Mucosa of stomach (tissue), 1 donor: ENCODE data around the gene FUZ.

Experiments
- H3K27me3 ChIP-seq: one replicate; pipeline ENCODE4 v1.7.0; 2013; ENCODE audit warnings: mild to moderate bottlenecking, low read length; ENCODE audit not compliant: control insufficient read depth, insufficient read depth
- H3K36me3 ChIP-seq: one replicate; pipeline ENCODE4 v1.7.0; 2013; ENCODE audit warnings: low read length; ENCODE audit not compliant: control insufficient read depth, insufficient read depth
- H3K4me1 ChIP-seq: one replicate; pipeline ENCODE4 v1.7.0; 2013; ENCODE audit warnings: mild to moderate bottlenecking, low read length; ENCODE audit not compliant: control insufficient read depth, insufficient read depth
- H3K4me3 ChIP-seq: one replicate; pipeline ENCODE4 v1.7.0; 2013; ENCODE audit warnings: low read length
- H3K9ac ChIP-seq: one replicate; pipeline ENCODE4 v1.7.0; 2013; ENCODE audit warnings: mild to moderate bottlenecking, low read length, moderate library complexity
- H3K9me3 ChIP-seq: one replicate; pipeline ENCODE4 v1.7.0; 2013; ENCODE audit warnings: mild to moderate bottlenecking, low read length, moderate library complexity; ENCODE audit not compliant: control insufficient read depth
- donor health status: Pancreatic carcinoma.

Gene FUZ

DNA sequence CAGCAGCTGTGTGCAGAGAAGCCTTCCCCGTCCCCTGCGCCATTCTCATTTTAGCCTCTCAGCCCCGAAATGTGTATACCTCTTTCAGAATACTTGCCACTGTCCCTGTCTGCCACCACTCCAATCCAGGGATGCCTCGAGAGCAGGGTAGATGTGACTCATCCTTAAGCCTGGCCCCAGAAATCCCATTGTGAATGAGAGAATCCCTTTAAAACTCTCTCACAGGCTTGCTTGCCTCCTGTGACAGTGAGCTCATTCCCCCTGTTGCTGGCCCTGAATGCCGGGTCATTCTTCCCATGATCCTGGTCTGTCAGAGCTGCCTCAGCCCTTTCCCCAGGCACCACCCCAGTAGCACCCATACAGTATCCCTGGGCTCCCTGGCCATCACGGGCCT is 36.7 kb downstream of the FUZ start:
- Histone ChIP-seq H3K4me3 (no peak overlapping the region), H3K9me3 (no peaks in the 10 kb centered on the region), H3K9ac (no peak overlapping the region), H3K36me3 (no peaks in the 10 kb centered on the region), H3K27me3 (no peaks in the 10 kb centered on the region), H3K4me1 (peaks cover 5% of the 10 kb centered on the region)

DNA sequence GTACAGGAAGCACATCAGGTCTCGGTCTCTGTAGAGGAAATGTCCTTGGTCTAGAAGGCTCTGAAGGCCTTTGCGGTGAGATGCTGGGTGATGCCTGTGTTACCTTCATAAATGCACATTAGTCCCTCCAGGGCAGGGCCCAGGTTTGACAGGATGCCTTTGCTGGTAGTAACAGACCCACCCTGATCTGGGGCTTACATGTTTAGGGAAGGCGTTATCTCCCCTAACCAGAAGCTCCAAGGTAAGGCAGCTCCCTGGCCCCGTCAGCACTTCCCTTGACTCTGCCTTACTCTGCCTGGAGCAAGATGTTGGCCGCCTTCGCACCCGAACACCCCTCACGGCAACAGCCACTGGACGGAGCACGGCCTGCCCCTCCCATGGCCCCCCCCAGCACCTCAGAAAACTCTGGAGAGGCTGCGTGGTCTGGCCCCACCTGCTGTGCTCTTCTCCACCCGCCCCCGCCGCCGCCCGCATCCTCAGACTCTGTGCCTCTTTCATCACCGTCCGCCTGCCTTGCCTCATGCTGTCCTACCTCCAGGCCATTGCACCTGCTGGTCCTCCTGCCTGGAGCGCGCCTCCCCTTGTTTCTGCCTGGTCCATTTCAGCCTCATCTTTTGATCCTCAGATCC is 37.2 kb downstream of the FUZ start:
- no peak overlapping the region for H3K4me3 ChIP-seq
- no peaks in the 10 kb centered on the region for H3K9me3 ChIP-seq
- H3K27me3 ChIP-seq = no peaks in the 10 kb centered on the region
- H3K4me1 ChIP-seq = peaks cover 5% of the 10 kb centered on the region
- no peaks in the 10 kb centered on the region for H3K36me3 ChIP-seq
- H3K9ac ChIP-seq = no peak overlapping the region

DNA sequence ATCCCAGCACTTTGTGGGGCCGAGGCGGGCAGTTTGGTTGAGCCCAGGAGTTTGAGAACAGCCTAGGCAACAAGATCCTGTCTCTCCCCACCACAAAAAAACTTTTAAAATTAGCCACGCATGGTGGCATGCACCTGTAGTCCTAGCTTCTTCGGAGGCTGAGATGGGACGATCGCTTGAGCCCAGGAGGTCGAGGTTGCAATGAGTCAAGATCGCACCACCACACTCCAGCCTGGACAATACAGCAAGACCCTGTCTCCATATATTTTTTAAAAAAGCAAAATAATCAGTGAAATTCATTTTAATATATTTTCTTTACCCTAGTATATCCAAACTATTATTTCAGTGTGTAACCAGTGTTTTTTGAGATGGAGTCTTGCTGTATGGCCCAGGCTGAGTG is 38.1 kb downstream of the FUZ start:
- H3K4me1 ChIP-seq = peaks cover 5% of the 10 kb centered on the region
- no peaks in the 10 kb centered on the region for H3K9me3 ChIP-seq
- H3K36me3 ChIP-seq = no peaks in the 10 kb centered on the region
- no peak overlapping the region for H3K9ac ChIP-seq
- no peak overlapping the region for H3K4me3 ChIP-seq
- H3K27me3 ChIP-seq = no peaks in the 10 kb centered on the region

GRCh38 chr19:49773663-49774350 is 39.3 kb downstream of the FUZ start:
- Histone ChIP-seq H3K9ac (no peak overlapping the region), H3K36me3 (no peaks in the 10 kb centered on the region), H3K27me3 (no peaks in the 10 kb centered on the region), H3K4me1 (peaks cover 7% of the 10 kb centered on the region), H3K4me3 (no peak overlapping the region), H3K9me3 (no peaks in the 10 kb centered on the region)

DNA sequence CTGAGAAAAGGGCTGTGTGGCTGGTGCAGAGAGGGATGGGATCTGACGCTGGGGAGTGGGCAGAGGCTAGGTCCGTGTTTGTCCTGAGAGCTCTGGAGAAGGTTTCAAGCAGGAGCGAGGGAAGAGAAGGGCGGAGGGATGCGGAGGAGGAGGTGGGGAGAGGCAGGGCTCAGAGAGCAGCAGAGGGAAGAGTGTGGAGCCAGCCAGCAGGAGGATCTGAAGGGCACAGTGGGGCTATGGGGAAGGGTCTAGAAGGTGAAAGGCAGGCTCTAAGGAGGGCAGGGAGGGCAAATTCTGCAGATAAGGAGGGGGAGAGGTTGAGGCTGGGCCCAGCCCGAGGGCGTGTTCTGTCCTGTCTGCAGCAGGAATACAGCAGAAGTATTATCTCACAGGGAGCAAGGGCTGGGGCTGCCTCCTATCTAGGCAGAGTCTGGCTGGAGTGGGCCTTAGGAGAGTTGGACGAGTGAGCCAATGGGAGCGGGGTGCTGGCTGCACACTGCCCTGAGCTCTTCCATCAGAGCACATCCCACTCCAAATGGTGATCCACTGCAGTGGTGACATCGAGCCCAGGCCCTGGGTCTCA is 40.2 kb downstream of the FUZ start:
- no peak overlapping the region for H3K4me3 ChIP-seq
- no peaks in the 10 kb centered on the region for H3K36me3 ChIP-seq
- H3K4me1 ChIP-seq = peaks cover 16% of the 10 kb centered on the region
- H3K27me3 ChIP-seq = no peaks in the 10 kb centered on the region
- H3K9me3 ChIP-seq = no peaks in the 10 kb centered on the region
- H3K9ac ChIP-seq = no peak overlapping the region

DNA sequence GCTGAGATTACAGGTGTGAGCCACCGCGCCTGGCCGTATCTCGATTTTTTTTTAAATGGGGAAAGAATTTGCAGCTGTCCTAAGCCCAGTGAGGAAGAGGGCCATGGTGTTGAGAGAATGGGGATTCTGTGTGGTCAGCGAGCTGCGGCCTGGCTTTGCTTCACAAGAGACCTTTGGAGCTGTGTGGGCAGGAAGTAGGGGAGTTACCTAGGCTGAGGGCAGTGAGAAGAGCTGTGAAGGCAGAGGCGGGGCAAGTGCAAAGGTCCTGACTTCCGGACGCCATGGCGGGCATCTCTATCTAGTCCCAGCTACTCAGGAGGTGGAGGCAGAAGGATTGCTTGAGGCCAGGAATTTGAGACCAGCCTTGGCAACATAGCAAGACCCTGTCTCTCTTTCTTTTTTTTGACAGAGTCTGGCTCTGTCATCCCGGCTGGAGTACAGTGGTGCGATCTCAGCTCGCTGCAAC is 41.4 kb downstream of the FUZ start:
- H3K9me3 ChIP-seq = no peaks in the 10 kb centered on the region
- no peaks in the 10 kb centered on the region for H3K36me3 ChIP-seq
- H3K4me3 ChIP-seq = no peak overlapping the region
- peaks cover 21% of the 10 kb centered on the region for H3K4me1 ChIP-seq
- no peak overlapping the region for H3K9ac ChIP-seq
- no peaks in the 10 kb centered on the region for H3K27me3 ChIP-seq

DNA sequence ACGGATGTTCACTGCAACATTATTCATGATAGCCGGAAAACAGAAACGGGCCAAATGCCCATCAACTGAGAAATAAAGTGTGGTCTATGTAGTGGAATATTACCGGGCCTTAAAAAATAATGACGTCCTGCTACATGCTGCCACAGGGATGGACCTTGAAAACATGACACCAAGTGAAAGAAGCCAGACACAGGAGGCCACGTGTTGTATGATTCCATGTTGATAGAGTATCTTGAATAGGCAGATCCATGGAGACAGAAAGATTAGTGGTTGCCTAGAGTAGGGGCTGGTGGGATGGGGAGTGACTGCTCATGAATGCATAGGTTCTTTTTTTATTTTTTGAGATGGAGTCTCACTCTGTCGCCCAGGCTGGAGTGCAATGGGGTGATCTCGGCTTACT is 42.6 kb downstream of the FUZ start:
- no peak overlapping the region for H3K9ac ChIP-seq
- no peaks in the 10 kb centered on the region for H3K9me3 ChIP-seq
- H3K27me3 ChIP-seq = no peaks in the 10 kb centered on the region
- H3K36me3 ChIP-seq = no peaks in the 10 kb centered on the region
- H3K4me3 ChIP-seq = no peak overlapping the region
- H3K4me1 ChIP-seq = peaks cover 28% of the 10 kb centered on the region

DNA sequence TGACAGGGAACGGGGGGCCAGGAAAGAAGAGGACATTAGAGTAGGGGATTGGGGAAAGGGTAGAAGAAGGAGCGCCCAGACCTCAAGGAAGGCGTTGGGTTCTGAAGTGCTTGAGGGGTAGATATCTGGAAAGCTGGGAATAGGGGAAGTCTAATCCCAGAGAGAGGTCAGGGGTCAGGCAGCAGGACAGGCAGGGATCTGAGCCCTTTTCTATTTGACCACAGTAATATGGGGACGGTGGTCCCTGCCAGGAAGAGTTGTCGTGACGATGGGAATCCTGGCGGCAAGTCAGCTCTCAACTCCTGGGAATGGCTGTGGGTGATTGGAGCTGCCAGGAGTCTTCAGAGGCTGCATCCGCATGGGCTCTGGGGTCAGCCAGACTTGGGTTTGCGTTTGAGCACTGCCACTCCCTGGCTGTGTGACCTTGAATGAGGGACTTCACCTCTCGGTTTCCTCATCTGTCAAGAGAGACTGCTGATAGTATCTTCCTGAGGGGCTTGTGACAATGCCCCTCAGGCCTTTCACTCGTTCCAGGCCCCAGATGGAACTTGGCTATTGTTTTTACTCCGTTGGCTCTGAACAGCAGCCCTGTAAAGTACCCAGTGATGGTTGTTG is 45.0 kb downstream of the FUZ start:
- H3K4me1 ChIP-seq = peaks cover 31% of the 10 kb centered on the region
- H3K9ac ChIP-seq = peak overlapping the region; percentile 93

GRCh38 chr19:49767381-49767780 is 45.7 kb downstream of the FUZ start:
- no peaks in the 10 kb centered on the region for H3K36me3 ChIP-seq
- no peaks in the 10 kb centered on the region for H3K9me3 ChIP-seq
- peaks cover 27% of the 10 kb centered on the region for H3K4me1 ChIP-seq

More for the DNA sequence above, 45.0 kb downstream of the FUZ start:
- H3K4me3 ChIP-seq = peak overlapping the region; percentile 96
- H3K9me3 ChIP-seq = no peaks in the 10 kb centered on the region
- no peaks in the 10 kb centered on the region for H3K27me3 ChIP-seq
- H3K36me3 ChIP-seq = no peaks in the 10 kb centered on the region

DNA sequence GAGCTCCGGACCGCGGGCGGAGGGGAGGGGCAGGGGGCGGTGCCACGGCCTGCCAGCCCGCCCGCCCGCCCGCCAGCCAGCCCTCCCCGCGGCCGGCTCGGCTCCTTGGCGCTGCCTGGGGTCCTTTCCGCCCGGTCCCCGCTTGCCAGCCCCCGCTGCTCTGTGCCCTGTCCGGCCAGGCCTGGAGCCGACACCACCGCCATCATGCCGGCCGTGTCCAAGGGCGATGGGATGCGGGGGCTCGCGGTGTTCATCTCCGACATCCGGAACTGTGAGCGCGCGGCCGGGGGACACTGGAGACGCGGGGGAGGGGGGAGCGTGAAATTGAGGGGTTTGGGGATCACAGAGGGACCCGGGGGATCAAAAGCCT is 46.2 kb downstream of the FUZ start, which contains the start of gene AP2A1:
AP2A1 (plus strand) TSS at position 72 of the 370 bp plus-strand sequence; CDS start at position 205, 133 bp downstream.
- Histone ChIP-seq H3K9me3 (no peaks in the 10 kb centered on the region), H3K4me3 (peak within 1 kb of the TSS; percentile 96), H3K36me3 (no peaks in the 10 kb centered on the region), H3K27me3 (no peaks in the 10 kb centered on the region), H3K9ac (peak within 1 kb of the TSS; percentile 93), H3K4me1 (peaks cover 27% of the 10 kb centered on the region)

More at GRCh38 chr19:49767381-49767780, 45.7 kb downstream of the FUZ start:
- Histone ChIP-seq H3K27me3 (no peaks in the 10 kb centered on the region), H3K4me3 (peak overlapping the region; percentile 96), H3K9ac (peak overlapping the region; percentile 93)

GRCh38 chr19:49766007-49766929 is 46.8 kb downstream of the FUZ start:
- H3K9me3 ChIP-seq = no peaks in the 10 kb centered on the region
- H3K27me3 ChIP-seq = no peaks in the 10 kb centered on the region
- H3K4me3 ChIP-seq = peak overlapping the region; percentile 71
- peaks cover 27% of the 10 kb centered on the region for H3K4me1 ChIP-seq
- H3K9ac ChIP-seq = peak overlapping the region; percentile 79
- H3K36me3 ChIP-seq = no peaks in the 10 kb centered on the region
